Metanephros (tissue), 2 donors: ENCODE data around the gene ABCG2. TPM values are rescaled to one million over a fixed set of nuclear protein-coding genes. Genes with fewer than 3 reads are reported as not detected.

ENCODE experiments used
- small RNA-seq: library from RNA; depleted of rRNA; stranded (forward); fragments of <200 nt; gene quantifications from one replicate; pipeline ENCODE3, GENCODE V24; 2014; ENCODE audit warnings: low replicate concordance
- total RNA-seq: library from RNA; depleted of rRNA; stranded (reverse); fragments of >200 nt; gene quantifications from one replicate; pipeline ENCODE4 v1.2.3, GENCODE V29; 2014

ABCG2 gene
- total RNA-seq: 11.2 TPM

DNA sequence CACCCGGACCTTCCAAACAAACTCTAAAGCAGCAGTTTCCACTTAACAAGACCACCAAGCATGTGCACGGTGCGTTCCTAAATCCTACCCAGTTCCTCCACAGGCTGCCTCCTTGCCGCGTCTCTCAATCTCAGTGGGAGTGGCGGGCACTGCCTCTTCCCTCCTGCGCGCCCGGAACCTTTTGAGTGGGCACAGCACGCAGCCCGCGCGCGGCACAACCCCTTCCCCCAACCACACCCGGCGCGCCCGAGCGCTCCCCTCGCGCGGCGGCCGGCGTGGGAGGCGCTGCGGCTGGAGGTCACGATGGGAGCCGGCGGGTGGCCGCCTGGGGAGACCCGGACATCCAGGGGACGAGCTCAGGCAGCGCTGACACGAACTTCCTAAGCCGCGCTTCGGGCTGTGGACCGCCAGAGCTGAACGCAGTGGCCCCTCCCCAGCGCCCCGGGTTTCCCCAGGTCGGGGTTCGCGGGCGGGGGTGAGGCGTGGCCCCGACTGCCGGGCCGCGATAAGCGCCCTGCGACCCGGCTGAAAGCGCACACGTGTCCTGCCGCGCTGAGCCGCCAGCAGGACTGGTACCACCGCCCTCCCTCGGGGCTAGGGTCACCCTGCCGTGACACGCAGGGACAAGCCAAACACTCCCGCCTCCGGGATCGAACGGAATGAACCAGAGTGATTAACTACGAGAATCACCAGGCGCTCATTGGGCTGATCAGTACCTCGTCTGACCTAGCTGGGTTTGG is at the start of gene ABCG2:
ABCG2 (minus strand) TSS at position 151 of the 740 bp plus-strand sequence. CDS start 18,644 bp downstream, outside the sequence.

Small RNA genes lying within 50 kb of the gene (small RNA-seq; reads per million reads assigned to genes)
- gene RNU6-818P: not detected
- not detected for gene RNU6ATAC31P

Other genes with a start within 250 kb of the ABCG2 start
- 265 TPM for gene SPP1, start 182.9 kb downstream of the ABCG2 start, total RNA-seq
- gene PKD2, start 151.0 kb downstream of the ABCG2 start, total RNA-seq: 55.6 TPM
- gene PPM1K, start 125.9 kb upstream of the ABCG2 start, total RNA-seq: 57.1 TPM
- gene HERC6, start 220.2 kb upstream of the ABCG2 start, total RNA-seq: 9.1 TPM